GM21381 (cell line): ENCODE measurements around the gene RAB1B.

Source experiments
- ATAC-seq: cut with Tn5 transposase; IDR thresholded peaks from one replicate; pipeline ENCODE4 v1.9.1; 2021; ENCODE audit warnings: mild to moderate bottlenecking, moderate library complexity; ENCODE audit not compliant: unreplicated experiment

RAB1B gene

DNA sequence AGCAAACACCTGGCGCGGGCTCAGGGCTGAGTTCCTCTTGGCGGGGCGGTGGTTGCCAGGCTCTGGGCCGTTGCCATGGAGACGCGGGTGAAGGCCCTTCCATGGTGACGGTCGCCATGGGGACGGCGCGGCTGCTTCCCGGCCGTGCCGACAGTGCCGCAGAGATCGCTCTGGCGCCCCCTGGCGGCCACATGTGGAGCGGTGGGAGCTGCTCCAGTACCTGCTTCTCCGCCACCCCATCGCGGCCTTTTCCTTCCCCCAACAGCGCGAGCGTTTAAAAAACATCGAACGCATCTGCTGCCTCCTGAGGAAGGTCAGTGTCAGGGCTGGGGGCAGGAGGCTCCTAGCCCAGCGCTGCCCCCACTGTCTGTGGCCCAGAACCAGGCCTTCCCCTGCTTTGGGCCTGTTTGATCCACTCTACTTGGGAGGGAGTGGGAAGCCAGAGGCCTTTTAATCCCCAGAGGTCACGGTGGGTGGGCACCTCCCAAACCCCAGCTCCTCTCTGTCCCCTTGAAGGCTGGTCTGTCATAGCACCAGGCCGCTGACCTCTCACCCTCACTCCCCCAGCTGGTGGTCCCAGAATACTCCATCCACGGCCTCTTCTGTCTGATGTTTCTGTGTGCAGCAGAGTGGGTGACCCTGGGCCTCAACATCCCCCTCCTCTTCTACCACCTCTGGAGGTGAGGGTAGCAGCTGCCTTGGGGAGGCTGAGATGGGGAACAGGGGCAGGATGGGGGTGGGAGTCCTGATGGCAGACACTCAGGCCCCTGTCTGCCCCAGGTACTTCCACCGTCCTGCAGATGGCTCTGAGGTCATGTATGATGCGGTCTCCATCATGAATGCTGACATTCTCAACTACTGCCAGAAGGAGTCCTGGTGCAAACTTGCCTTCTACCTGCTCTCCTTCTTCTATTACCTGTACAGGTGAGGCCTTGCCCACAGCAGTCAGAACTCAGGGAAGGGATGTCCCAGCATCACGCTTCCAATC, 14.3 kb downstream of the RAB1B start:
- peak; percentile 78 for ATAC-seq

DNA sequence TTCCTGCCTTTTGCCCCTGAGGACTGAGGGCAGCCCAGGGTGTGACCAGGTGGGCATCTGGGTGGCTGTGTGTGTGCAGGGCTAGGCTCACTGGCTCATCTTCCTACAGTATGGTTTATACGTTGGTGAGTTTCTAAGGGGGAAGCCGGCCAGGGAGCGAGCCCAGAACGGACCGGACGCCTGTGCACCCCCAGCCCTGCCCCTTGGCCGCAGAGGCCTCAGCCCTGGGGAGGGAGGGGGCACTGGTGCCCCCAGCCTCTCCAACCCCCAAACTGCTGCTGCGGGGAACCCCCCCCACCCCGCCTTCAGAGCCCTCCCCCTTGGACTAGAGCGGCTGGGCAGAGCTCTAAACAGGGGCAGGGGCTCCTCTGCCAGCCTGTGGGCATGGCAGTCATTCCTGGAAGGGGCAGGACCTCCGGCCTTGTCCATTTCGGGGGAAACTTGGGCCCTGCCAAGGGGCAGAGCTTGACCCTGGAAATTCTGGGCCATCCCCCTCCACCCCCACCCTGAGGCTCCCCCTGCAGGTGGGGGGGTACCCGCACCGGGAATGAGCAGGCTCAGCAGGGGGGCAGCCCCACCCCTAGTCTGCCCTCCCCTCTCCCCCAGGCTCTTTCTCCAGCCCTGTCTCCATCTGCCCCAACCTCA, 15.1 kb downstream of the RAB1B start:
- no peak for ATAC-seq

DNA sequence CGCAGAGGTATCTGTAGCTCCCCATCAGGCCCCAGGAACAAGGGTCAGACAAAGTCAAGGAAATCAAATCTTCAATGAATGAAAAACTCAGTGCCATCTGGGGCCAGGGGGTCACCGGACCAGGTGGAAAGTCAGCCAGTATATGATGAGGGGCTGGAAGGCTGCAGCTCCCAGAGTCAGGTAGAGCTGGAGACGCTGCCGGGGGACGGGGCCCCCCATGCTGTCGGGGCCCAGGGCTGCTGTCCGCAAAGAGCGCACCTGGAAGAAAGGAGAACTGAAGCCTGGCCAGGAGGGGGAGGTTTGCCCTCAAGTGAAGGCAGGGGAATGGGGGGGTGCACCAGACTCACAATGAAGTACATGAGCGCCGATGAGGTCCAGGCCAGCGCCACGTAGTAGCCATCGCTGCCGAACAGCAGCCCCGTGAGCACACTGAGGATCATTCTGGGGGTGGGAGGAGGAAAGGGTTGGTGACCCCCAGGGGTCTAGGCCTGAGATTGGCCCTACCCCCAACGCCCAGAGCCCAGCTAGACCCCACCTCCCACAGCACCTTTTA, 16.2 kb downstream of the RAB1B start:
- ATAC-seq, result no peak

DNA sequence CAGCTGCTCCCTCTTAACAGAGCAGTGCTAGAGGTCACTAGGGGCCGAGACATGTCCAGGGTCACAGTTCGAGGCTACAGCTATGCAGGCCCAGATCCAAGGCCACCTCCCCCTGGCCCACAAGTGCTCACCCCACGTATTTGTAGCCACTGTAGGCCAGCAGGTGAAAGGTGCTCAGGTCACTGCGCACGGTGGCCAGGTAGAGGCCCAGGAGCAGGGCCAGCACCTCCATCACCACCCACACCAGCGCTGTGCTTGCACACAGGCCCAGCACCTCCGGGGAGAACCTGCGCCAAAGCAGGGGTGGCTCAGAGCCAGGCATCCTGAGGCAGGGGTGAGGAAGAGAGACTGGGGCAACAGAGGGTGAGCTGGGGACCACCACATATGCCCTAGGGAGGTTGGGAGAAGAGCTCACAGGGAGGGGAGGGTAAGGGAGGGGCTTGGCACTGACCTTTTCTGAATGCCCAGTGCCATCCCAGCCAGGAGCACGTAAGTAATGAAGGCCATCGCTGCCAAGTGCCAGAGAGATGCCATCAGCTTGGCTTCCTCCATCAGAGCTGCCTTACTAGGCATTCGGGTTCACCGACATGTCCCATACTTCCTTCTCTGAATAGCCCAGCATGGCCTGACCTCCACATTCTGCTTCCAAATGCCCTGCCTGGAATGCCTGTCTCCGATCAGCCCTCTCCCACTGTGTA, 17.0 kb downstream of the RAB1B start:
- ATAC-seq, result no peak

DNA sequence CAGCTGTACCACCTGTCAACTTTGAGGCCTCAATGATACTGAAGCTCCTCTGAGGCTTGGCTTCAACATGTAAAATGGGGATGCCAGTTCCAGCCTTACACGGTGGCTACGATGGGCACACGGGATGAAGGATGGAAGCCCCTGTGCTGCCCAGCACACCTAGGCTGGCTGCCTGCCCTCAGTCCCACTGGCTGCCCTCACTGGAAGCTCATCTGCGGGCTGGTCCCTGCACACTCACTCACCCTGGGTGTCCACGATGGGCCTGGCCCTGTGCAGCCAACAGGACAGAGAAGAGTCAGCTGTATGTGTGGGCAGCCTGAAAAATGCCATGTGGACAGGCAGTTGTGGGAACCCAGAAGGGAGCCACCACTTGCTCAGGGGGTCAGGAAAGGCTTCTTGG, 18.3 kb downstream of the RAB1B start:
- no peak for ATAC-seq

DNA sequence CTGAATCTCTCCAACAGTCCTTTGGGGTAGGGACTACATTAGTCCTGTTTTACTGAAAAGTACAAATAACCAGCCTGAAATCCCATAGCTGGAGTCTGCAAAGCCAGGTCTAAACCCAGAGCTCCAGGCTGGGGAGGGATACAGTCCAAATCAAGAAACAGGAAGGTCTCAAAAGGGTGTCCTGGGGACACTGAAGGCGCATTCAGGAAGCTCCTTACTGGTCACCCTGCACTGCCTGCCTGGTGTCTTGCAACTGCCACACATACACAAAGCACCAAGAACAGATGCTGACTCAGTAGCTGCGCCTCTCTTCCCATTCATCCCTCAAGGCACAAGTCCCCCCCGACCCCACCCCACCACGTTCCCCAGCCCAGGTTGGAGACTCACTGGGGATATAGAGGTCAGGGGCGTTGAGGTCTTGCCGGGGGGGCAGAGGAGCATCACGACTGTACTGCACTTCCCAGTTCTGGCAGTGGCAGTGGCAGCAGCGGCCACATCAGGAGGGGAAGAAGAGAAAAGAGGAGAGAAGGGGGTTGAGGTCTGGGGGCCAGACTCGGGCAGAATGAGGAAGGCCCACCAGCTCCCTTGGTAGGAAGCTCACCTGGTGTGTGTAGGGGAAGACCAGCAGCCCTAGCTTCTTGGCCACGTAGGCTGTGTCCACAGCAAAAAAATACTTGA, 18.9 kb downstream of the RAB1B start:
- ATAC-seq, result no peak

DNA sequence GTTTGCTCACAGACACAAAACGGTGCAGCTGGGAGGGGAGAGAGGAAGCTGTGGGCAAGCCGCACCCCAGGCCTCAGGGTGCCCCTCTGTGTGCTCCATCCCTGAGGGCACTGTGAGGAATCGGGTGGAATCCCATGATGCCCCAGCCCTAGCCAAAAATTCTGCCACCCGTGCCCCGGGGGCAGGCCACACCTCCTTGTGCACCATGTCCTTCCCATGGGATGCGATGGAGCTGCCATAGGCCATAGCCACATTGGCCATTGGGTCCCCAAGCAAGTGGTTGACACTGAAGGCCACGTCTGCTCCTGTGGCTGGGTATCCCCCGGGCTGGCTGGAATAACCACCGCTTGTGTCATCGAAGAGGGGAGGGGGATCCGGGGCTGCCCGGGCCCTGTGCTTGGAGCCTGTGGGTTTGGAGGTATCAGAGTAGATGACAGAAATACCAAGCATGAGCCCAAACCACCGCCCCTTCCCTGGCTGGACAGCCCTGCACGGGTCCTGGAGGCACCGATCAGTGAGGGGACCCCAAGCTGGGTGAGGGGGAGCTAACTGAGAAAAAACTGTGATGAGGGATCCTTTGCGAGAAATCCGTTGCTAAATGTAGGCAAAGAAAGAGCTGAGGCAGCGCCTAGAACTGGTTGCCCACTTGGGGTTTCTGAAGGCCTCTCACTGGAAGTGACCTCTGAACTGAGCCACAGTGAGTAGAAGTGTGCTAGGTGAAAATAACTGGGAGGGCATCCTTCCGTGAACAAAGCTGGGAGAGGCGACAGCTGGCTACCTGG, 19.6 kb downstream of the RAB1B start:
- ATAC-seq, result no peak

DNA sequence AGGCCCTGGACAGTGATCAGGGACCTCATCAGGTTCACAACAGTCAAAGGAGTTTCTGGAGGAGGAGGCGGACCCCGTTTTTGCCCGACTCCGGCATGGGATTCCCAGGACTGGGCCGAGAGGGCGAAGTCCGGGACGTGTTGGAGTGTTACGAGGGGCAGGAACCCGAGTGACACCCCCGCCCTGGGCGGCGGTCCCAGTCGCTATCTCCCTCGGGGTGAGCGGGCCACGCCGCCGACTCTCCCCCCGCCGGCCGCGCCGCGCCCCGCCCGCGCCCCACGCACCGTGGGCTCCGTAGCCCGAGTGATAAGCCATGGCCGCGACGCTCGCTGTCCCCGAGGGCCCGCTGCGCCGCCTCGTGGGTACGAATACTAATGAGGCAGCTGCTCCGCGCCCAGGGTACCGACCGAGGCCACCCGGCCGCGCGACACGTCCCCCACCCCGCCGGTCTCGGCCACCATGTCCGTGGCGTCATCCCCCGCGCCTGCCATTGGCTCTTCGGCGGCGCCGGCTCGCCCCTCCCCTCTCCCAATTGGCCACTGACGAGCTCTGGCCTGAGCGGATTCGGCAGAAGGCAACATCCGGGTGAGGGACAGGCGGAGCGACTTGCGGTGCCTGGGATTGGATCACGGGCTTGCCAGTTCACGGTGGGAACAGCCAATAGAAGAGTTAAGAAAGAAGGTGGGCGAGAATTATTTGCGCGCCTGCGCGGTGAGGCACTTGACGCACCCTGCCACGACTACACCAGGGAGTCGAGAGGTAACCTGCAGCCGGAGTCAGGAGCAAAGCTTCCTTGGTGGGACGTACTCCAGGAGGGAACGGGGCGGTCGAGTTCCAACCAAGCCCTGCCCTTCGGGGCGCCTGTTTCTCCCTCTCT, 20.5 kb downstream of the RAB1B start, which contains the start of gene YIF1A:
YIF1A (minus strand) TSS at position 473 of the 877 bp plus-strand sequence; CDS start at position 315, 158 bp downstream.
- peak; percentile 92 for ATAC-seq

DNA sequence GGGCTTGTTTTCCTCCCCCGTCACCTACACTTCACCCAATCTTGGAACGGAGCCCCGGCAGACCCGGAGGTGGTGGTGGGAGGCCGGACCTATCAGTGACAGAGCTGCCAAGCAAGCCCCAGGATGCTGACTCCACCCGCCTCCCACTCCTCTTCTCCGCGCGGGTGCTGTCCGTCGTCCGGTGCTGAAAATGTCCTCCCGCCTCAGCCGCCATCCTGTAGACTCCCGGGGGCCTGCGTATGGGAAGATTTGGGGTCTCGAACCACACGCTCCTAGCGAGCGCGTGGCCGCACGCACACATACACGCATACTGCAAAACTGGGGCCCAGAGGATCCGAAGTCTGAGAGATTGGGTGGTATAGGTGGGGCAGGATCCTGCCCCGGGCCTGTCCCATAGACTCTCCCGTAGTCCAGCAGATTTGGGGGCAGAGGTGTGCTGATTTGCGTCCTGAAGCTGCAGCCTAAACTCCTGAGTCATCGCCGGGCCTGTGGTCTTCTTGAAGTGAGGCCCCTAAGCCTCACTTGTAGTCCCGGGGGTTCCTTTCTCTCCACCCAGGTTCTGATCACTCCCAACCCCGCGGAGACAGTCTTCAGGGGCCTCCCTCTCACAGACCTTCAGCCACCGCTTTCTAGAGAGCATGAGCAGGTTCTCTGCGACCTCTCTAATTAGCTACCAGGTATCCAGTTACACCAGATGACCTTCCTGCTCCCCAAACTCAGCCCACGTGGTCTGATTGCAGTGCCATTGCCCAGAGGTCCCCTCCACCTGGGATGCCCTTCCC, 21.3 kb downstream of the RAB1B start:
- peak; percentile 22 for ATAC-seq

DNA sequence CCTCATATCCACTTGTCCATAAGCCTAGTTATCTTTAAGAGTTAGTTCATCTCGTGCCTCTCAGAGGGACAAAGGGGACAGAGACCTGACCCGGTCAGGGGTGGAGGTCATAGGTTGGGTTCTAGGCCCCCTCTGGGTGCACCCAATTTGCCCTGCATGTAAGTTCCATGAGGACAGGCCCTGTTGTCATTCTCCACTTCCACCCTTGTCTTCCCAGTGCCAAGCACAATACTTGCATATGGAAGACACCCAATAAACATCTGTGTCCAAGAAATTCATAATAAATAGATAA, 21.8 kb downstream of the RAB1B start:
- ATAC-seq, result no peak

DNA sequence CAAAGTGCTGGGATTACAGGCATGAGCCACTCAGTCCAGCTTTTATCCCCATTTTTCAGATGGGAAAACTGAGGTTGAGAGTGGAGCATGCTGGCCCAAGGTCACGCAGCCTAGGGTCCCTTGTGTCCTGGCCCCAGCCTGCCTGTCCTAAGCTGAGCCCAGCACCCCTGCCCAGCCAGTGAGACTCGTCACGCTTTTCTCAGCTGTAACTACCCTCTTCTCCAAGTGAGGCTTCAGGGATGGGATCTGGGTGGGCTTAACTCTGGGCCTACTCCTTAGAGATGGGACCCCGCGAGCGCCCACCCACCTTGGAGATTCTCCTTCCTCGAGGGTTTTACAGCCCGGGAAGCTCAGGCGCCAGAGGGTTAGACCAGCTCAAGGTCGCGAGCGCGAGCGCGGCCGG, 22.9 kb downstream of the RAB1B start:
- no peak for ATAC-seq

DNA sequence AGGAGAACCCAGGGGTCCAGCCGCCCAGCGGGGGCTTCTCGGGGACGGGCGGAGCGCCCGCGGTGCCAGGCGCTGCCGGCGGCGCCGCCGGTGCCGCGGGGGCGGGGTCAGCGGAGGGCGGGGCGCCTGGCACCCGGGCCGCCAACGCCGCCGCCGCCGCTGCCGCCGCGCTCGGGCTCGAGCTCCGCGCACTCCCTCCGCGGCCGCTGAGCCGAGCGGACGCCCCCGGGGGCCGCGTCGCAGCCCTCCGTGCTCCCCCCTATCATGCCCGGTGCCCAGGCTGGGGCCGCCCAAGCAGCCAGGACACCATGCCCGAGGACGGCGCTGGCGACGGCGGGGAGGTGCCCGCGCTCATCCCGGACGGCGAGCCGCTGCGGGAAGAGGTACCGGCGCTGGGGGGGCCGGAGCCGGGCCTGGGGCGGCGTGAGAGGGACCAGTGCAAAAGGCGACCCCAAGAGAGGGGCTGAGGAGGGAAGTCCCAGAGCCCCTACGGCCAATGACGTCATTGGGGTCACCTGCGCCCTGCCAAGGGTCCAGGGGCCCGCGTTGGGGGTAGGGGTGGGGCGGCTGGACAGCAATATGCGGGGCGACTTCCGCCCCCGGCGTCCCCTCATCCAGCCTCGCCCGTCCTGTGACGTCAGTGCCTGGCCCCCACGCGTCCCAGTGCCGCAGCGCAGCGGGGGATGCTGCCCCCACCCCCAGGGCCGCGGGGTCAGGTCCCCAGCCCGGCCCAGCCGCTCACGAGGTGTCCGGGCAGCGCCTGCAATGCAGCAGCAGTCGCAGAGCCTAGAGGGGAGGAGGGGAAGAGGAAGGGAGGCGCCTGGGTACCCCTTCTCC, 23.5 kb downstream of the RAB1B start, which contains the start of gene TMEM151A:
TMEM151A (plus strand) TSS at position 189 of the 837 bp plus-strand sequence; CDS start at position 309, 120 bp downstream.
- no peak for ATAC-seq

DNA sequence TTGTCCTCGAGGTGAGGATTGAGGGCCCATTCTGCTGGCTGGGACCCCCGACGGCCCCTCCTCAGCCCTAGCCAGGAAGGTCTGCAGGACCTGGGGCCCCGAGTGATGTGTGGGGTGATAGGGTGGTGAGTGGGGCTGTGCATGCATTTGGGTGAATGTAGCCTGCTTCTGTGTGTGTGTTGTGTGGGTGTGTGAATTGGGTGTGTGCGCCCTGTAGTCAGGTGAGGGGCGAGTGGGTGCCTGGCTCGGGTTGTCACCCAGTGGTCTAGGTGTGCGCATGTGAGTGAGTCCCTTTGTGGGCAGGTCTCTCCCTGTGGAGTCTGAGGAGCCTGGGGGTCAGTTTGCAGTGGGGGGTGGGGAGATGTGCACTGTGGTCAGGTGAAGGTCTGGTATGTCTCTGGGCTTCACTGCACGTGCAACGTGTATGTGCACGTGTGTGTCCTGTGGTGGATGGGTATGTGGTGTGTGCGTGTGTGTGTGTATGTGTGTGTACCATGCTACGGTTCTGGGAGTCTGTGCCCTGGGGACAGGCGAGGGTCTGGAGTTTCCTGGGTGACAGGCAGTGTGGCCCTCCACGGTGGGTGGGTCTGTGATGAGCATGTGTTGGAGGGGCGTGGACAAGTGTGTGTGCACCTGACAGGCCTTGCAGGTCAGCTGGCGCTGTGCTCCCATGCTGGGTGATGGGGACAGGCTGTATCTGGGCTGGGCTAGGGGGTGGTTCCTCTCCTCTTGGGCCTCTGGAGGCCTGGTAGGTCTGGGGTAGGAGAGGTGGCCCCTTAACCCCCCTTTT, 24.3 kb downstream of the RAB1B start:
- ATAC-seq, result no peak

DNA sequence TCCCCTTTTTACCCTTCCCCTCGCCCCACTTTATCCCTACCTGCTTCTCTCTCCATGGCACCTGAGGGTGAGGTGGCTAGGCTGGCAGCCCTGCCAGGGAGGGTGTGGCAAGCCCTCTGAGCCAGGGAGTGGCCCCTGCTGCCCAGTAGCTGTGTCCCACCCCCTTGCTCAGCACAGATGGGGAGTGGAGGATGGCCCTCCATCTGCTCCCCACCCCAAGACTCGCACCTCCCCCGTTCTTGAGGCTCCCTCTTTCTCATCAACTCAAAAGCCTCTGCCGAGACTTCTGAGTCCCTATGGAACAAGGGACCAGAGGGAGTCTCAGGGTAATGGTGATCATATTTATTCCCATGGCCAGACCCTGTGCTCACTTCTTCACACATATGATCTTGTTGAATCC, 24.9 kb downstream of the RAB1B start:
- no peak for ATAC-seq

DNA sequence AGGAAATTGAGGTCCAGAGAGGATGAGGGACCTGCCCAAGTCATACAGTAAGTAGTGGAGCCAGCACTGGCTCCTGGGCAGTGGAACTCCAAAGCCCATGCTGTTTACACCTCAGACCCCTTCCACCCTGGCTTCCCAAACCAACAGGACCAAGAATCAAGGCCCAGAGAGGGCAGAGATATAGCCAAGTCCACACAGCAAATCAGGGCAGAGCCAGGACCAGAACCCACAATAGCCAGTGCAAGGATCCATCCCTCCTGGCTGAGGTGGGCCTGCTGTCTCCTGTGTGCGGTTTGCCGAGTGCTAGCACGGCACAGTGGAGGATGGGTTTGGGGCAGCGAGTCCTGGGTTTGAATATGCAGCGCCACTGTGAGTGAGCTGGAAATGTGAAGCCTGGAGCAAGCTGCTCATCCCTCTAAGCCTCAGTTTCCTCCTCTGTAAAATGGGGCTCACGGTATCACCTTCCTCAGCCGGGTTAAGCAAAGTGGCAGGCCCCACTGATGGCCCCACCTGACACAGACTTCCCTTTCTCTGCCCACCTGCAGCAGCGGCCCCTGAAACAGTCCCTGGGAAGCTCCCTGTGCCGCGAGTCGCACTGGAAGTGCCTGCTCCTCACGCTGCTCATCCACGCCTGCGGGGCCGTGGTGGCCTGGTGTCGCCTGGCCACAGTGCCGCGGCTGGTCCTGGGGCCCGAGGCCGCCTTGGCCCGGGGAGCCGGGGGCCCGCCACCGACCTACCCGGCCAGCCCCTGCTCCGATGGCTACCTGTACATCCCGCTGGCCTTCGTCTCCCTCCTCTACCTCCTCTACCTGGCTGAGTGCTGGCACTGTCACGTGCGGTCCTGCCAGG, 25.6 kb downstream of the RAB1B start:
- no peak for ATAC-seq
